ENCODE results near the gene PACSIN3. TPM values are rescaled to one million over a fixed set of nuclear protein-coding genes. Genes with fewer than 3 reads are reported as not detected.
A peak's percentile ranks its signal among the peaks of the same experiment; 100 is the strongest.

The PACSIN3 gene
- total and polyA plus RNA-seq, 2 of the 8 experiments (the other 6 are each of a cell fraction or from before 2014, with no cell fraction given): 23.8 to 47.2 TPM

DNA sequence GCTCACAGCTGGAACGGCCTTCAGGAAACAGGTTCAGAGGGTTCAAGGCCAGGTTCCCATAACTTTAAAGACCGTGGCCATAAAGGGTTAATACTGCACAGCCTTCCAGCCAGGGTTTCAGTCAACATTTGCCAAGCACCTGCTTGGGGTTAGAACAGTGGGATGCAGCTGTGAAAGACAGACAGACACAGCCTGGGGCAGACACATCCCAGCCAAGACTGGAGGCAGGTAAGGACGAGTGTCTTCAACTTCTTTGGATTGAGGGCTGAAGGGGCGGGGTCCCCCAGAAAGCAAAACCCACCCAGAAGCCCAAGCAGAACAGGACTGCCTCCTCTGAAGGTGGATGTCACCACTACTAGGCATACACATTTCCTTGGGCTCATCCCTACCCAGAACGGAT is 23.8 kb downstream of the PACSIN3 start (continued):
- TF ChIP-seq RFX5 (IDR thresholded peaks at IDR 0.05; ENCODE audit: borderline replicate concordance, low read depth, low read length) (no peak), POLR2A (IDR thresholded peaks at IDR 0.05; ENCODE audit: control extremely low read depth in 1 of 2, low read depth in 2 of 2, low read length in 2 of 2) (peak; percentile 39 to 61; a peak in 2 of 3 replicates), TCF12 (IDR thresholded peaks at IDR 0.05; ENCODE audit: low read depth, low read length) (no peak), JUND (IDR thresholded peaks at IDR 0.05; ENCODE audit: low read length) (no peak), EGR1 (IDR thresholded peaks at IDR 0.05; ENCODE audit: borderline replicate concordance, low read depth, low read length) (no peak)
